ENCODE results near the gene CA10. TPM values are rescaled to one million over a fixed set of nuclear protein-coding genes. Genes with fewer than 3 reads are reported as not detected.

The CA10 gene
- total RNA-seq, 1 experiment from 2014 or later: not detected

DNA sequence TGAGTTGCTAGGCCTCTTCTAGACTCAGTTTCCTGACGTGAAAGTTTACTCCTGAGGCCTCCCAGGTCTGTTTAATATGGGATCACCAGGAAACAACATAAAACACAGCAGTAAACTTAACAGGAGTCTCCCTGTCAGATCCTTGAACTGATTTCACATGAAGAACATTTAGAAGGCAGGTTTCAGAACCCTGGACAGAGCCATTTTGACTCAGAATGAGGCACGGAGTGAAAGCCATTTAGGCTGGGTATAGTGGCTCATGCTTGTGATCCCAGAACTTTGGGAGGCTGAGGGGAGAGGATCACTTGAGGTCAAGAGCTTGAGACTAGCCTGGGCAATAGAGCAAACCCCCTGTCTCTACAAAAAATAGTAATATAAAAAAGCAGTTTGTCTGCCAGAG lies 289.1 kb downstream of the CA10 start:
- H3F3A ChIP-seq (ENCODE audit: insufficient read depth, low read depth): no peaks in the 10 kb centered on the region
- no TSS peak for BruUV-seq (replicated peaks)
- TF ChIP-seq, protein P1, sequence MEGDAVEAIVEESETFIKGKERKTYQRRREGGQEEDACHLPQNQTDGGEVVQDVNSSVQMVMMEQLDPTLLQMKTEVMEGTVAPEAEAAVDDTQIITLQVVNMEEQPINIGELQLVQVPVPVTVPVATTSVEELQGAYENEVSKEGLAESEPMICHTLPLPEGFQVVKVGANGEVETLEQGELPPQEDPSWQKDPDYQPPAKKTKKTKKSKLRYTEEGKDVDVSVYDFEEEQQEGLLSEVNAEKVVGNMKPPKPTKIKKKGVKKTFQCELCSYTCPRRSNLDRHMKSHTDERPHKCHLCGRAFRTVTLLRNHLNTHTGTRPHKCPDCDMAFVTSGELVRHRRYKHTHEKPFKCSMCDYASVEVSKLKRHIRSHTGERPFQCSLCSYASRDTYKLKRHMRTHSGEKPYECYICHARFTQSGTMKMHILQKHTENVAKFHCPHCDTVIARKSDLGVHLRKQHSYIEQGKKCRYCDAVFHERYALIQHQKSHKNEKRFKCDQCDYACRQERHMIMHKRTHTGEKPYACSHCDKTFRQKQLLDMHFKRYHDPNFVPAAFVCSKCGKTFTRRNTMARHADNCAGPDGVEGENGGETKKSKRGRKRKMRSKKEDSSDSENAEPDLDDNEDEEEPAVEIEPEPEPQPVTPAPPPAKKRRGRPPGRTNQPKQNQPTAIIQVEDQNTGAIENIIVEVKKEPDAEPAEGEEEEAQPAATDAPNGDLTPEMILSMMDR (conservative IDR thresholded peaks at IDR 0.05): no peak
- no peak for TF ChIP-seq EZH2 (IDR thresholded peaks at IDR 0.05; ENCODE audit: low read depth)
- no peak overlapping the region for H2AFZ ChIP-seq
- POLR2A ChIA-PET (ENCODE audit: unreplicated experiment): no interaction called here
- H3K9me3 ChIP-seq (ENCODE audit: insufficient read depth, low read depth): no peaks in the 10 kb centered on the region
- intact Hi-C loops (cut with micrococcal nuclease; ENCODE audit: unreplicated experiment): no loop called here
- no peaks in the 10 kb centered on the region for H4K20me1 ChIP-seq (ENCODE audit: insufficient read depth)
- no peak overlapping the region for H3K27ac ChIP-seq
- no peaks in the 10 kb centered on the region for H3K4me1 ChIP-seq (replicated peaks; ENCODE audit: insufficient read depth)
- H3K36me3 ChIP-seq (ENCODE audit: low read depth): no peaks in the 10 kb centered on the region
- no peaks in the 10 kb centered on the region for H3K9me2 ChIP-seq (ENCODE audit: insufficient read depth)
- H3K4me2 ChIP-seq: no peak overlapping the region
- H3K27me3 ChIP-seq (ENCODE audit: insufficient read depth, low read depth): no peaks in the 10 kb centered on the region
- H3K4me3 ChIP-seq: no peak overlapping the region
- no peaks in the 10 kb centered on the region for H3K79me2 ChIP-seq (ENCODE audit: low read depth)
- DNase-seq: no peak
- CTCF ChIA-PET: no interaction called here

DNA sequence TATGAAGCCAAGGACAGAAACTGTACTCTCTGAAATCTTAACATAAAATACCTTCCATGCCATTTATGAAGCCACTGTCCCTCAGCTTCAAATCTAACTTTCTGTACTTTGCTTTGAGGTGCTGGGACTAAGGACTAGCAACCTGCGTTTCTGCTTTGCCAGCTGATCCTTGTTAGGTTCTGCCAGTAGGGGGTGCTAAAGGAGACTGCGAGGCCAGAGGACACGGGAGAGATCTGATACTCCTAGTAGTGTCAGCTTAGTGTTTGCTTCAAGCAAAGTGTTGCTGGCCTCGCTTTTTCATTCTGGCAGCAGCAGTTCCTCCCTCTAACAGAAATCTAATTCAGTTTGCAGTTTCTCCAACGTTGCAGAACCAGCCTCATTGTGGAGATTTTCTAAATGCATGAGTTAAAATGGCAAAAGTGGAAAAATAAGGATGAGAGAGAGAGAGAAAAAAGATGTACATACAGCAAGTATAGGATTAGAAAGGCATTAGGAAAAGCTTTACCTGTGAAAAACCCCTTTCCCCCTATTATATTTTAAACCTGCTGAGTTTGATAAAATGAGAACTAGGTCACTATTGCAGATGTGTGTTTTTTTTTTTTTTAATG lies 297.5 kb downstream of the CA10 start:
- Histone ChIP-seq H3K36me3 (ENCODE audit: low read depth) (no peaks in the 10 kb centered on the region), H3K4me2 (no peak overlapping the region), H2AFZ (no peak overlapping the region), H3K79me2 (ENCODE audit: low read depth) (no peaks in the 10 kb centered on the region), H3K9me3 (ENCODE audit: insufficient read depth, low read depth) (no peaks in the 10 kb centered on the region), H3K27me3 (ENCODE audit: insufficient read depth, low read depth) (0 out of 2 replicates have a peak, but pooled peaks cover 4% of the 10 kb centered on the region), H4K20me1 (ENCODE audit: insufficient read depth) (no peaks in the 10 kb centered on the region), H3F3A (ENCODE audit: insufficient read depth, low read depth) (no peaks in the 10 kb centered on the region), H3K9me2 (ENCODE audit: insufficient read depth) (no peaks in the 10 kb centered on the region), H3K27ac (no peak overlapping the region), H3K4me3 (no peak overlapping the region), H3K4me1 (replicated peaks; ENCODE audit: insufficient read depth) (no peaks in the 10 kb centered on the region)
- ChIA-PET POLR2A (ENCODE audit: unreplicated experiment) (no interaction called here), CTCF (no interaction called here)
- no peak for DNase-seq
- intact Hi-C loops (cut with micrococcal nuclease; ENCODE audit: unreplicated experiment): no loop called here
- TF ChIP-seq EZH2 (IDR thresholded peaks at IDR 0.05; ENCODE audit: low read depth): no peak
- TF ChIP-seq, protein P1 (conservative IDR thresholded peaks at IDR 0.05): peak; percentile 61; the same call in 1 of the 2 replicates
- BruUV-seq (replicated peaks): no TSS peak

DNA sequence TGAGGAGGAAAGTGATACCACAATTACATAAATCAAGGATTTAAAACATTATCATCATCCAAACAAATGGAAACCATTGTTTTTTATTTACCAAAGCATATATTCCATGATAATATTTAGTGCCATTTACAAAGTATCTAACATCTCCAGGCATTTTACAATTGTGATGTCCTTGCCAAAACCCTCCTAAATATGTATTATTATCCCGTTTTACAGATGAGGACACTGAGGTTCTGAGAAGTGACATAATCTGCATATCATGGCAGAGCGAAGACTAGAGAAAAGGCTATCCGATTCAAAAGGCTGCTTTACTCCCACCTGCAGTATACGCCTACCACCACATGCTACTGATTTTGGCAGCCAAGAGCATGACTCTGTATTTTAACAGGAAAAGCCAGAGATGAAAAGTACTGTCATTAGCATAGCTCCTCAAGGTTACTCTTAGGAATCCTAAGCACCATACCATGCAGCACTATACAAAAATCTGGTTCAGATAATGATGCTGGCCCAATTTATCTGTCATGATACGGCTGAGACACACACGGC lies 301.4 kb downstream of the CA10 start:
- H3K27ac ChIP-seq: no peak overlapping the region
- H3K79me2 ChIP-seq (ENCODE audit: low read depth): no peaks in the 10 kb centered on the region
- POLR2A ChIA-PET (ENCODE audit: unreplicated experiment): no interaction called here
- H3K4me3 ChIP-seq: no peak overlapping the region
- no peak for TF ChIP-seq EZH2 (IDR thresholded peaks at IDR 0.05; ENCODE audit: low read depth)
- TF ChIP-seq, protein P1 (conservative IDR thresholded peaks at IDR 0.05): no peak
- no peaks in the 10 kb centered on the region for H3K9me2 ChIP-seq (ENCODE audit: insufficient read depth)
- no peak overlapping the region for H2AFZ ChIP-seq
- peaks cover 4% of the 10 kb centered on the region; the same call in 1 of the 2 replicates for H3K27me3 ChIP-seq (ENCODE audit: insufficient read depth, low read depth)
- H4K20me1 ChIP-seq (ENCODE audit: insufficient read depth): no peaks in the 10 kb centered on the region
- intact Hi-C loops (cut with micrococcal nuclease; ENCODE audit: unreplicated experiment): no loop called here
- BruUV-seq (replicated peaks): no TSS peak
- no peak for DNase-seq
- CTCF ChIA-PET: no interaction called here
- no peak overlapping the region for H3K4me2 ChIP-seq
- H3F3A ChIP-seq (ENCODE audit: insufficient read depth, low read depth): no peaks in the 10 kb centered on the region
- no peaks in the 10 kb centered on the region for H3K9me3 ChIP-seq (ENCODE audit: insufficient read depth, low read depth)
- H3K36me3 ChIP-seq (ENCODE audit: low read depth): no peaks in the 10 kb centered on the region
- H3K4me1 ChIP-seq (replicated peaks; ENCODE audit: insufficient read depth): no peaks in the 10 kb centered on the region

All from PC-9 (cell line).